Thoracic aorta (tissue), 2 donors: ENCODE measurements around the gene ZFPM1. TPM values are rescaled to one million over a fixed set of nuclear protein-coding genes. Genes with fewer than 3 reads are reported as not detected.

Experiments
- ATAC-seq: fragments of 150-250 bp; one replicate; pipeline ENCODE4 v1.8.0; 2017; ENCODE audit warnings: low read depth; ENCODE audit not compliant: insufficient number of reproducible peaks, low FRiP score
- DNase-seq: peaks from one replicate; pipeline ENCODE4 v3.0.0-alpha.2; 2020; ENCODE audit warnings: low spot score
- H3K27ac ChIP-seq, 2 donors: fragments of 200-600 bp; sonication (generic); 1 replicate in 1 of 2; 2 replicates in 1 of 2; pipeline ENCODE4 v1.5.1; 2016; ENCODE audit warnings: mild to moderate bottlenecking in 2 of 2, moderate library complexity in 2 of 2
- H3K27me3 ChIP-seq: fragments of 200-600 bp; sonication (generic); replicated peaks from 2 replicates; pipeline ENCODE4 v1.6.0; 2016; ENCODE audit warnings: mild to moderate bottlenecking; ENCODE audit not compliant: insufficient read depth
- H3K36me3 ChIP-seq: fragments of 200-600 bp; sonication (generic); one replicate; pipeline ENCODE4 v1.5.1; 2016
- H3K4me1 ChIP-seq, 2 donors: fragments of 200-600 bp; sonication (generic); 1 replicate in 1 of 2; 2 replicates in 1 of 2; pipeline versions ENCODE4 v1.5.1 to v1.6.0; 2016; ENCODE audit warnings: low read depth in 2 of 2, mild to moderate bottlenecking in 1 of 2; ENCODE audit not compliant: control insufficient read depth in 1 of 2
- H3K4me3 ChIP-seq: fragments of 200-600 bp; sonication (generic); 2 replicates; pipeline ENCODE4 v1.5.1; 2016; ENCODE audit warnings: mild to moderate bottlenecking
- H3K9me3 ChIP-seq: fragments of 200-600 bp; sonication (generic); 2 replicates; pipeline ENCODE4 v1.5.1; 2016
- total RNA-seq, 2 donors: library from RNA; depleted of rRNA; stranded (reverse); fragments of >200 nt; gene quantifications; one replicate each; pipeline versions ENCODE4 v1.1.0 to v1.2.3, GENCODE V29; 2016
- TF ChIP-seq, protein P1 (sequence below): fragments of 200-600 bp; sonication (generic); IDR thresholded peaks from one replicate; pipeline ENCODE4 v1.5.1; 2019; ENCODE audit warnings: antibody characterized with exemption

The ZFPM1 gene
- total RNA-seq, 2 donors from 2014 or later: 1.8 to 2.5 TPM

GRCh38 chr16:88536971-88537751 lies 84.1 kb downstream of the ZFPM1 start:
- no peak overlapping the region for H3K27ac ChIP-seq
- H3K36me3 ChIP-seq: no peaks in the 10 kb centered on the region
- no peak overlapping the region for H3K4me3 ChIP-seq
- no peaks in the 10 kb centered on the region for H3K9me3 ChIP-seq
- TF ChIP-seq, protein P1, sequence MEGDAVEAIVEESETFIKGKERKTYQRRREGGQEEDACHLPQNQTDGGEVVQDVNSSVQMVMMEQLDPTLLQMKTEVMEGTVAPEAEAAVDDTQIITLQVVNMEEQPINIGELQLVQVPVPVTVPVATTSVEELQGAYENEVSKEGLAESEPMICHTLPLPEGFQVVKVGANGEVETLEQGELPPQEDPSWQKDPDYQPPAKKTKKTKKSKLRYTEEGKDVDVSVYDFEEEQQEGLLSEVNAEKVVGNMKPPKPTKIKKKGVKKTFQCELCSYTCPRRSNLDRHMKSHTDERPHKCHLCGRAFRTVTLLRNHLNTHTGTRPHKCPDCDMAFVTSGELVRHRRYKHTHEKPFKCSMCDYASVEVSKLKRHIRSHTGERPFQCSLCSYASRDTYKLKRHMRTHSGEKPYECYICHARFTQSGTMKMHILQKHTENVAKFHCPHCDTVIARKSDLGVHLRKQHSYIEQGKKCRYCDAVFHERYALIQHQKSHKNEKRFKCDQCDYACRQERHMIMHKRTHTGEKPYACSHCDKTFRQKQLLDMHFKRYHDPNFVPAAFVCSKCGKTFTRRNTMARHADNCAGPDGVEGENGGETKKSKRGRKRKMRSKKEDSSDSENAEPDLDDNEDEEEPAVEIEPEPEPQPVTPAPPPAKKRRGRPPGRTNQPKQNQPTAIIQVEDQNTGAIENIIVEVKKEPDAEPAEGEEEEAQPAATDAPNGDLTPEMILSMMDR: no peak
- H3K4me1 ChIP-seq: peaks cover 6 to 10% of the 10 kb centered on the region in 2 donors
- DNase-seq (no peak), ATAC-seq (no peak)
- no peaks in the 10 kb centered on the region for H3K27me3 ChIP-seq

DNA sequence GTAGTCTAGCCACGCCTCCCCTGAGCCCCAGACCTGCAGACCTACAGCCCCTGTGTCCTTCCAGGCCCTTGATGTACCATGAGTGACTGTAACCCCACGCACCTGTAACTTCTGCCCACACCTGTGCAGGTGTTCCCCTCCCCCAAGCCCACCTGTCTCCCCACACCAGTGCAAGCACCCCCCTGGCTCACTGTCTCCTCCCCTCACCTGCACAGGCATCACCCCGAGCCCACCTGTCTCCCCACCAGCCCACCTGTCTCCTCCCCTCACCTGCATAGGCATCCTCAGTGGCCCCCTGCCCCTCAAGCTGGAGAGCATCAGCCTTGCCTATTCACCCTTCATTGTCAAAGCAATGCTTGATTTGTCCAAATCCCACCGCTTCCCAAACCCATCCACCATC lies 84.8 kb downstream of the ZFPM1 start:
- Histone ChIP-seq H3K27ac (no peak overlapping the region), H3K4me3 (no peak overlapping the region), H3K36me3 (no peaks in the 10 kb centered on the region), H3K27me3 (no peaks in the 10 kb centered on the region), H3K9me3 (peaks cover 5% of the 10 kb centered on the region), H3K4me1 (peaks cover 6 to 10% of the 10 kb centered on the region in 2 donors)
- TF ChIP-seq, protein P1: no peak
- no peak for DNase-seq
- ATAC-seq: no peak

DNA sequence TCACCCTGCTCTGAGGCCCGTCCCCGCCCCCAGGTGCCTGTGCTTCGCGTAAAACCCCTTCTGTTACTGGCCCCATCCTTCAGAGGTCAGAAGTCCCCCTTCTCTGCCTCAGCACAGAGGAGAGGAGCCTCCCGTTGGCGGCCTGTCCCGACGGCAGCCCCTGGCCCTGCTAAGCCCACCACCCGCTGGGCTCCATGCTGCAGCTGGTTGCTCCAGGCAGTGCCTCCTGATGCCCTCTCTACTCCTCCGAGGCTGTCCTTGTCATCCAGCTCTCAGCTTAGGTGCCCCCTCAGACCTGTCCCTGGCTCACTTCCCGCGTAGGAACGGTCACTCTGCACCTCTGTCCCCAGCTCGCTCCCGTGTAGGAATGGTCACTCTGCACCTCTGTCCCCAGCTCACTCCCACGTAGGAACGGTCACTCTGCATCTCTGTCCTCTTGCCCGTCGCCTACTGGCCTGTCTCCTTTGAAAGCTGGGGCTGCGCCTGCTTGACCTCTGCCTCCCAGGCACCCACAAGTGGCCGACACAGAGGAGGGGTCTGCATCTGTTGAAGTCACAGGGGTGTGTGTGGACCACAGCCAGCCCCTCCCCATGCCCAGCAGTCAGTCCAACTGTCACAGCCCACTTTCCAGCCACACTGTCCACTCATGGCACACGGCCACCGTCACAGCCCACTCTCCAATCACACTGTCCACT lies 85.4 kb downstream of the ZFPM1 start:
- Histone ChIP-seq H3K27me3 (no peaks in the 10 kb centered on the region), H3K4me3 (no peak overlapping the region), H3K36me3 (no peaks in the 10 kb centered on the region), H3K4me1 (peaks cover 6 to 10% of the 10 kb centered on the region in 2 donors), H3K27ac (no peak overlapping the region), H3K9me3 (peaks cover 9% of the 10 kb centered on the region)
- DNase-seq (no peak), ATAC-seq (no peak)
- TF ChIP-seq, protein P1: no peak

DNA sequence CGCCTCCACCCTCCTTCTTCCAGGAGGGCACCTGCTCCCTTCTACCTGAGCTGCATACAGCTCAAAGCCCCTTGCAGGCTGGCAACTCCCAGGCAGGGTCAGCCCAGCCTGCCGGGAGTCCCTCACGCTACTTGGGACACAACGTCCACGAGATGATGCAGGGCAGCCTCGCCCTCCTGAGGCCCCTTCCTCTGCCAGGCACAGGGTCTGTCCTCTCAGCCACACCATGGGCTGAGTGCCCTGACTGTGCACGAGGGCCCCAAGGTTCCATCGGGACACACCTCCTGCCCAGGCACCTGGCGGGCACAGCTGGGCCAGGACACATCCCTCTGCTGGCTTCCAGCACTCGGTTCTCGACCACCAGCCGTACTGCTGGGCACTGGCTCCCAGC lies 86.2 kb downstream of the ZFPM1 start:
- peaks cover 6 to 10% of the 10 kb centered on the region in 2 donors for H3K4me1 ChIP-seq
- H3K9me3 ChIP-seq: peaks cover 14% of the 10 kb centered on the region
- H3K27ac ChIP-seq: no peak overlapping the region
- TF ChIP-seq, protein P1: no peak
- no peaks in the 10 kb centered on the region for H3K36me3 ChIP-seq
- H3K27me3 ChIP-seq: no peaks in the 10 kb centered on the region
- H3K4me3 ChIP-seq: no peak overlapping the region
- DNase-seq: no peak
- no peak for ATAC-seq

- no peak overlapping the region for H3K27ac ChIP-seq
- ATAC-seq (no peak), DNase-seq (no peak)
- TF ChIP-seq, protein P1: no peak
- H3K4me1 ChIP-seq: peaks cover 6 to 9% of the 10 kb centered on the region in 2 donors
- H3K36me3 ChIP-seq: no peaks in the 10 kb centered on the region
- peaks cover 14% of the 10 kb centered on the region for H3K9me3 ChIP-seq
- H3K27me3 ChIP-seq: no peaks in the 10 kb centered on the region
- H3K4me3 ChIP-seq: no peak overlapping the region
Measured at GRCh38 chr16:88539652-88540345, 86.7 kb downstream of the ZFPM1 start.
